ENCODE measurements around the gene RYR2. TPM values are rescaled to one million over a fixed set of nuclear protein-coding genes. Genes with fewer than 3 reads are reported as not detected.

The RYR2 gene
- polyA plus RNA-seq, 2 of the 4 experiments (the other 2 are of a cell fraction), result 0.06 TPM; not detected in 1

- POLR2A ChIA-PET, result no interaction called here
- 0 out of 6 replicates have a peak, but pooled peaks of 1 of the 2 experiments have one; percentile 50 for ATAC-seq
Observed at GRCh38 chr1:237282208-237282783, 240.3 kb downstream of the RYR2 start.

GRCh38 chr1:237287876-237288521, 246.0 kb downstream of the RYR2 start:
- no peaks in the 10 kb centered on the region for H3K4me1 ChIP-seq
- no peaks in the 10 kb centered on the region for H3K9me3 ChIP-seq
- no peak overlapping the region for H3K4me3 ChIP-seq
- no peak overlapping the region for H3K4me2 ChIP-seq
- no peak overlapping the region for H3K27ac ChIP-seq
- 10% methylated on average over 6 of the region's 6 CpGs for WGBS (ENCODE audit: missing lambda C conversion rate)
- DNase-seq (ENCODE audit: low read depth in 1 of 2, low spot score in 1 of 2), result no peak
- TF ChIP-seq KDM5A (IDR thresholded peaks at IDR 0.05) (no peak), ZC3H11A (IDR thresholded peaks at IDR 0.05) (no peak), EHMT2 (IDR thresholded peaks at IDR 0.05; ENCODE audit: low read depth) (no peak), GATA3 (IDR thresholded peaks at IDR 0.05; ENCODE audit: borderline replicate concordance) (no peak), FOXS1 (CRISPR knock-in tag; IDR thresholded peaks at IDR 0.05) (no peak), BHLHE40 (IDR thresholded peaks at IDR 0.05; ENCODE audit: low read depth, low read length) (no peak), JUN (IDR thresholded peaks at IDR 0.05) (no peak), CEBPB (IDR thresholded peaks at IDR 0.05) (no peak), HMGXB4 (CRISPR knock-in tag; IDR thresholded peaks at IDR 0.05; ENCODE audit: borderline replicate concordance) (no peak), HOXA7 (CRISPR knock-in tag; IDR thresholded peaks at IDR 0.05) (no peak), FOSL2 (IDR thresholded peaks at IDR 0.05) (no peak), FOSL2 (CRISPR knock-in tag; IDR thresholded peaks at IDR 0.05) (no peak)
- POLR2A ChIA-PET, result no interaction called here
- CTCF ChIA-PET, result no interaction called here
- ATAC-seq, result no peak
- no peak for FAIRE-seq

More at GRCh38 chr1:237282208-237282783, 240.3 kb downstream of the RYR2 start:
- H3K4me3 ChIP-seq, result no peak overlapping the region
- TF ChIP-seq, protein P1, sequence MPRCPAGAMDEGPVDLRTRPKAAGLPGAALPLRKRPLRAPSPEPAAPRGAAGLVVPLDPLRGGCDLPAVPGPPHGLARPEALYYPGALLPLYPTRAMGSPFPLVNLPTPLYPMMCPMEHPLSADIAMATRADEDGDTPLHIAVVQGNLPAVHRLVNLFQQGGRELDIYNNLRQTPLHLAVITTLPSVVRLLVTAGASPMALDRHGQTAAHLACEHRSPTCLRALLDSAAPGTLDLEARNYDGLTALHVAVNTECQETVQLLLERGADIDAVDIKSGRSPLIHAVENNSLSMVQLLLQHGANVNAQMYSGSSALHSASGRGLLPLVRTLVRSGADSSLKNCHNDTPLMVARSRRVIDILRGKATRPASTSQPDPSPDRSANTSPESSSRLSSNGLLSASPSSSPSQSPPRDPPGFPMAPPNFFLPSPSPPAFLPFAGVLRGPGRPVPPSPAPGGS (IDR thresholded peaks at IDR 0.05), result no peak
- TF ChIP-seq FOSB (CRISPR knock-in tag; IDR thresholded peaks at IDR 0.05) (no peak), PHF8 (IDR thresholded peaks at IDR 0.05; ENCODE audit: borderline replicate concordance, low read depth) (no peak), ZNF302 (CRISPR knock-in tag; IDR thresholded peaks at IDR 0.05) (no peak), RFX5 (IDR thresholded peaks at IDR 0.05) (no peak), EHMT2 (IDR thresholded peaks at IDR 0.05; ENCODE audit: low read depth) (no peak), TP53 (CRISPR knock-in tag; IDR thresholded peaks at IDR 0.05) (no peak), EHF (CRISPR knock-in tag; IDR thresholded peaks at IDR 0.05) (no peak), HMGXB4 (CRISPR knock-in tag; IDR thresholded peaks at IDR 0.05; ENCODE audit: borderline replicate concordance) (no peak), USF2 (IDR thresholded peaks at IDR 0.05) (no peak)
- TF ChIP-seq, protein P2, sequence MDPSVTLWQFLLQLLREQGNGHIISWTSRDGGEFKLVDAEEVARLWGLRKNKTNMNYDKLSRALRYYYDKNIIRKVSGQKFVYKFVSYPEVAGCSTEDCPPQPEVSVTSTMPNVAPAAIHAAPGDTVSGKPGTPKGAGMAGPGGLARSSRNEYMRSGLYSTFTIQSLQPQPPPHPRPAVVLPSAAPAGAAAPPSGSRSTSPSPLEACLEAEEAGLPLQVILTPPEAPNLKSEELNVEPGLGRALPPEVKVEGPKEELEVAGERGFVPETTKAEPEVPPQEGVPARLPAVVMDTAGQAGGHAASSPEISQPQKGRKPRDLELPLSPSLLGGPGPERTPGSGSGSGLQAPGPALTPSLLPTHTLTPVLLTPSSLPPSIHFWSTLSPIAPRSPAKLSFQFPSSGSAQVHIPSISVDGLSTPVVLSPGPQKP (IDR thresholded peaks at IDR 0.05; ENCODE audit: low read depth, low read length), result no peak
- CTCF ChIA-PET, result interaction anchor here (0.6 kb wide), 1 partner anchor 112 kb away, joined by 3 read pairs; no protein-coding TSS in a partner anchor
- H3K9me3 ChIP-seq, result no peaks in the 10 kb centered on the region
- H3K4me1 ChIP-seq, result no peaks in the 10 kb centered on the region
- DNase-seq (ENCODE audit: low read depth in 1 of 2, low spot score in 1 of 2) (no peak), FAIRE-seq (no peak)
- H3K27ac ChIP-seq, result no peak overlapping the region
- H3K4me2 ChIP-seq, result no peak overlapping the region
- 7% methylated on average over 3 of the region's 3 CpGs for WGBS (ENCODE audit: missing lambda C conversion rate)

Measured in A549 (cell line).